GM12873 (cell line): ENCODE data around the gene TMEM203.

ENCODE experiments used
- TF ChIP-seq, protein P1 (sequence below): IDR thresholded peaks from 2 replicates; pipeline ENCODE4 v1.5.1; 2012; ENCODE audit warnings: low read depth, mild to moderate bottlenecking, moderate library complexity, low read length, control low read depth; ENCODE audit not compliant: insufficient read depth; ENCODE audit errors: missing control alignments

TMEM203 gene

DNA sequence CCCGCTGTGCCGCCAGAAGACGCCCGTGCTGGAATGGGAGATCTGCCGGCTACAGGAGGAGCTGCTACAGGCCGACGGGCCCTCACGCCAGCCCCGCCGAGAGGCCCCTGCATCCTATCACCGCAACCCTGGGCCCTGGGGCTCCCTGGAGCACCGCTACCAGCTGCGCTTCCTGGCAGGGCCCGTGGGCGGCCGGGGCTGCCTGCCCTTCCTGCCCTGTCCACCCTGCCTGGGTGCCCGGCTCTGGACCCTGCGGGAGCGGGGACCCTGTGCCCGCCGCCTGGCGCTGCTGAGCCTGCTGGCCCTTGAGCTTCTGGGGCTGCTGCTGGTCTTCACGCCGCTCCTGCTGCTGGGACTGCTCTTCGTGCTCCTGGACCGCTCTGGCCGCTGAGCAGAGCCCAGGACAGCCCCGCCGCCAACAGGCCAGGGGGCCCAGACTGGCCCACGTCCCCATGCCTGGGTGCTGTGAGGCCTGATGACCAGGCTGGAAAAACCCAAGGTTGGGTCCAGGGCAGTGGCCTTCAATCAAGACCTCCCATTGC lies 12.8 kb upstream of the TMEM203 start:
- TF ChIP-seq, protein P1, sequence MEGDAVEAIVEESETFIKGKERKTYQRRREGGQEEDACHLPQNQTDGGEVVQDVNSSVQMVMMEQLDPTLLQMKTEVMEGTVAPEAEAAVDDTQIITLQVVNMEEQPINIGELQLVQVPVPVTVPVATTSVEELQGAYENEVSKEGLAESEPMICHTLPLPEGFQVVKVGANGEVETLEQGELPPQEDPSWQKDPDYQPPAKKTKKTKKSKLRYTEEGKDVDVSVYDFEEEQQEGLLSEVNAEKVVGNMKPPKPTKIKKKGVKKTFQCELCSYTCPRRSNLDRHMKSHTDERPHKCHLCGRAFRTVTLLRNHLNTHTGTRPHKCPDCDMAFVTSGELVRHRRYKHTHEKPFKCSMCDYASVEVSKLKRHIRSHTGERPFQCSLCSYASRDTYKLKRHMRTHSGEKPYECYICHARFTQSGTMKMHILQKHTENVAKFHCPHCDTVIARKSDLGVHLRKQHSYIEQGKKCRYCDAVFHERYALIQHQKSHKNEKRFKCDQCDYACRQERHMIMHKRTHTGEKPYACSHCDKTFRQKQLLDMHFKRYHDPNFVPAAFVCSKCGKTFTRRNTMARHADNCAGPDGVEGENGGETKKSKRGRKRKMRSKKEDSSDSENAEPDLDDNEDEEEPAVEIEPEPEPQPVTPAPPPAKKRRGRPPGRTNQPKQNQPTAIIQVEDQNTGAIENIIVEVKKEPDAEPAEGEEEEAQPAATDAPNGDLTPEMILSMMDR = no peak

DNA sequence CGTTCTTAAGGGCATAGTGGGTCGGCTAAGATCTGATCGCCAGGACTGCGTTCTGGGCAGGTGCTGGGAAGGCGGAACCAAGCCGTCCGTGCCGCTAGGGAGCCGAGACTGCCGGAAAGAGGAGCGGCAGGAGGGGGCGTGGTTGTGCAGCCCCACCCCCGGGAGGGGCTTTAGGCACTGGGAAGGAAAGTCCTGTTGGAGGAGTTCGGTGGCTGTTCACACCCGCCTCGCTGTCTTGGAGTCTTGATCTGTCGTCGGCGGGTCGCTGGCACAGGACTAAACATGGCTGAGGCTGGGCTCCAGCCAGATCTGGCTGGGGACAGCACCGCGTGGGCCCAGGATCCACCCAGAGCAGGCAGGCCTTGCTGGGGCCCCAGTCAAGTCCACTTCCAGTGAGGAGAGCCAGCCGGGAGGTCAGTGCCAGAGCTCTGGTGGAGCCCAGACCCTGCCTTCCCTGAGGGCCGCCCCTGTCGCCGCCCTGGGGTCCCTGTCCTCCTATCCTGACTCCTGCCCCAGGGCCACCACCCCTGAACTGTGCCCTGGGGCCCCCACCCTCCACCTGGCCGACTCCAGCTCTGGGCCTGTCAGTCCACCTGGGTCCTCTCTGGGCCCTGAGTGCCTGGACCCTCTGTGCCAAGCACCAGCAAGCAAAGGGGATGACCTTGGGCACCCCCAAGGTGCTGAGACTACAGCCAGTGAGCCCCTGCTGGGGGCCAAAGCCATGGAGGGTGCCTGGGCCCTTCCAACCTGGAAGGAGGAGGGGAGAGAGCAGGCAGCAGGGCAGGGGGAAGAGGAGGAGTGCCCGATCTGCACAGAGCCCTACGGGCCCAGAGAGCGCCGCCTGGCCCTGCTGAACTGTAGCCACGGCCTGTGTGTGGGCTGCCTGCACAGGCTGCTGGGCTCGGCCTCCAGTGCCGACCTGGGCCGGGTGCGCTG lies 12.1 kb upstream of the TMEM203 start:
- TF ChIP-seq, protein P1 = no peak

DNA sequence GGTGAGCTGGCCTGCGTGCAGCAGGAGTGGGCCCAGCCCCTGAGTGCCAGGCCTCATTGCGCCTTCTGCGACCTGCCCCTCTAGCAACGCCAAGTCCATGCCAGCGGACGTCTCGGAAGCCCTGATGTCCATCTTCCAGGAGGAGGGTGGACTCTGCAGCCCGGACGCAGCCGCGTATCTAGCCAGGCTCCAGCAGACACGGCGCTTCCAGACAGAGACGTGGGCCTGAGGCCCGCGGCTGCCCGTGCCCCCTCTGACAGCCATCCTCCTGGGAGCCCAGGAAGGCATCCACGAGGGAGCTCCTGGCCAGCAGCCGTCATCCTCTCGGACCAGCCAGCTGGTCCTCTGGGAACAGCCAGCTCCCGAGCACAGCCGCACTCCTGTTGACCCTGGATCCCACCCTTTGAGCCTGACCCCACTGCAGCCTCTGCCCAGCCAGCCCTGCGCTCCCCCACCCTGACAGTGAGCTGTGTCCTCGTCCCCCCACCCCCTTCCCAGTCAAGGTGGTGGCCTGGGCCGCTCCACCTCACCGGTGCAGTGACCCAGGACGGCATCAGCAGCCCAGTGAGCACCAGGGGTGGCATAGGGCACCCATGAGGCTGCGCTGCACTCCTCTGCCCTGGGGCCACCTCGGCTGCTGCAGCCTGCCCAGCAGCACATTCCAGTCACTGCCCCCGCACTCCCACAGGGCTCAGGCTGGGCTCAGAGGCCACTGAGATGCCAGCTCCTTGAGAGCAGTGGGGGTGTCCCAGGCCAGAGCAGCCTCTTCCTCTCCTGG lies 10.9 kb upstream of the TMEM203 start:
- TF ChIP-seq, protein P1 = no peak

DNA sequence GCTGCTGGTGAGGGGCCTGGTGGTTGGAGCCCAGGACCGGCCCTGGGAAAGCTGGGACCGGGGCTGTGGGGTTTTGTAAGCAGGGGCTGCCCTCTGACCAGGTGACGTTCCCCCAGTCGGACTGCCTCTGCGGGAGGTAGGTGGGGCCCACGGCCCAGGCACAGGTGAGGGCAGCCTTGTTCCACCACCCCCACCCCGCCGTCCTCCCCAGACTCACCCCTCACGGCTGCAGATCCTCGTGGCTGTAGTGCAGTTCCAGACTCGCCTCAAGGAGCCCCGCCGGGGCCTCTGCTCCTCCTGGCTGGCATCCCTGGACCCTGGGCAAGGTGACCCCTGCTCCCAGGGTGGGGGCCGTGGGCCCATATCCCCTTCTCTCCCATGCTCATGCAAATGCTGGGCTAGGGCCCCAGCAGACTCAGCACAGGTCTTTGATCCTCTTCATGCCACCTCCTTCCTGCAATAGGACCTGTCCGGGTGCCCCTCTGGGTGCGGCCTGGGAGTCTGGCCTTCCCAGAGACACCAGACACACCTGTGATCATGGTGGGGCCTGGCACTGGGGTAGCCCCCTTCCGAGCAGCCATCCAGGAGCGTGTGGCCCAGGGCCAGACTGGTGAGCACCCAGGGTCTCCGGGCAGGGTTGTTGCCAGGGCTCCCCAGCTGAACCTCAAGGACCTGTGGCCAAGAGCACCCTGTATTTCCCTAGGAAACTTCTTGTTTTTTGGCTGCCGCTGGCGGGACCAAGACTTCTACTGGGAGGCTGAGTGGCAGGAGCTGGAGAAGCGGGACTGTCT lies 9.9 kb upstream of the TMEM203 start:
- TF ChIP-seq, protein P1 = no peak

DNA sequence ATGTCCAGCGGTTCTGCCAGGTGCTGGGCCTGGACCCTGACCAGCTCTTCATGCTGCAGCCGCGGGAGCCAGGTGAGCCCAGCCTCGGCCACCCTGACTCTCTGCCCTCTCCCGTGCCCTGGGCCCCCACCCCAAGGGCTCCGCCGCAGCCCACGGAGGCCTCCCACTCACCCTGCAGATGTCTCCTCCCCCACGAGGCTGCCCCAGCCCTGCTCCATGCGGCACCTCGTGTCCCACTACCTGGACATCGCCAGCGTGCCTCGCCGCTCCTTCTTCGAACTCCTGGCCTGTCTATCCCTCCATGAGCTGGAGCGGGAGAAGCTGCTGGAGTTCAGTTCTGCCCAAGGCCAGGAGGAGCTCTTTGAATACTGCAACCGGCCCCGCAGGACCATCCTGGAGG lies 9.2 kb upstream of the TMEM203 start:
- TF ChIP-seq, protein P1 = no peak

DNA sequence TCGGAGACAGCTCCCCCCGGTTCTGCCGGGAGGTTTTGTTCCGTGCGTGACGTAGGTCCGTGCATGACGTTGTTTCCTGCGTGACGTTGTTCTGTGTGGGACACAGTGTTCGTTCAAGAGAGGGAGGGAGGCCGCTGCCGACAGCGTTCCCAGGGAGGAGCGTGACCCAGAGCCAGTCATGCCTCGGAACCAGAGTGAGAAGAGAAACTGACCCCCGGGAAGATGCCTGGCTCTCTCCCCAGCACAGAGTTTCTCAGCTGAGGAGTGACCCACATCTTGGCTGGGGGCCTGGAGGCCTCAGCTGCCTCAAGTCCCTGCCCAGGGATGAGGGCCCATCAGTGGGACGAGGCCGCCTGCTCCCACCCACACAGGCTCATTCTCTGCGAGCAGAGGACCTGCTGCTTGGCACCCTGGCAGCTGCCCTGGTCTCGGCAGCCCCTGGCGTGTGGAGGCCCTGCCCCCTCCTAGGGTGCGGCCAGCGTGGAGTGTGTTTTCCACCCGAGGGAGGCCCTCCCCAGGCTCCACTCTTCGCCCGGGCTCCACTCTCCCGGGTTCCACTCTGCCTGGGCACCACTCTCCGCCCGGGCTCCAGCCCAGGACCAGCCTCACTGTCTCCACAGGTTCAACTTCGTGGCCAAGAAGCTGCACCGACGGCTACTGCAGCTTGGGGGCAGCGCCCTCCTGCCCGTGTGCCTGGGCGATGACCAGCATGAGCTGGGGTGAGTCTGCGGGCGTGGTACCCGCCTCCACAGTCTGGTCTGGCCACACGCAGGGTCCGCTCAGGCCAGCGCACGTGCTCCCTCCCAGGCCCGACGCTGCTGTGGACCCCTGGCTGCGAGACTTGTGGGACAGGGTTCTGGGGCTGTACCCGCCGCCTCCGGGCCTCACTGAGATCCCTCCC lies 8.0 kb upstream of the TMEM203 start:
- TF ChIP-seq, protein P1 = no peak
